ENCODE measurements around the gene CLCF1. TPM values are rescaled to one million over a fixed set of nuclear protein-coding genes. Genes with fewer than 3 reads are reported as not detected.

CLCF1 gene
- total and polyA plus RNA-seq, 10 of the 15 experiments (the other 5 are each of a cell fraction or from before 2014, with no cell fraction given) = 0.16 to 2.1 (median 0.63) TPM; not detected in 1

DNA sequence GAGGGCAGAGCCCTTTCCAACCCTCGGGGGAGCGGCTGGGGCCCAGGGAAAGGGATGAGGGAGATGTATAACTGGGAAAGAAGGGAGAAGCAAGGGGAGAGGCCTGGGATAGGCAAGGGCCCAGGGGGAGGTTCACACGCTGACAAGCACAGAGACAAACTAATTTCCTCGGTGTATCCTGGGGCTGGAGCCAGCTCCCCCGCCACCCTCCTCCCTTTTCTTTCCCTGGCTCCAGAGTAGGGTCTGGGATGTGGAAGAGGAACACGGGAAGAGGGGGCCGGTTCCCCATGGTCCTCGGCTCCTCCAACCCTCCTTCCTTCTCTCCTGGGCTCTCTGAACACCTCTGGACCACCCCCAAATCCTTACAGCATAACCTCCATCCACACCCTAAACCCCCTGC is 6.9 kb downstream of the CLCF1 start:
- Histone ChIP-seq H3K79me2 (ENCODE audit: control insufficient read depth, insufficient read depth, low read length) (no peaks in the 10 kb centered on the region), H3K4me2 (ENCODE audit: control insufficient read depth, insufficient read depth) (no peak overlapping the region)
- in situ Hi-C loops (cut with MboI) = no loop called here

More for the DNA sequence above, 6.9 kb downstream of the CLCF1 start:
- 69% methylated on average over 8 of the region's 8 CpGs for WGBS (ENCODE audit: insufficient coverage, insufficient replicate concordance, low lambda C conversion rate, missing lambda C conversion rate)
- no peak overlapping the region for H3K4me3 ChIP-seq
- H3K9me3 ChIP-seq (replicated peaks; ENCODE audit: control insufficient read depth, insufficient read depth, low read length) = no peaks in the 10 kb centered on the region
- FAIRE-seq (no peak), DNase-seq (ENCODE audit: low read depth, low spot score) (no peak), ATAC-seq (no peak)
- TF ChIP-seq CHD4 (IDR thresholded peaks at IDR 0.05) (no peak), CREM (IDR thresholded peaks at IDR 0.05; ENCODE audit: low read depth) (no peak)
- TF ChIP-seq, protein P1, sequence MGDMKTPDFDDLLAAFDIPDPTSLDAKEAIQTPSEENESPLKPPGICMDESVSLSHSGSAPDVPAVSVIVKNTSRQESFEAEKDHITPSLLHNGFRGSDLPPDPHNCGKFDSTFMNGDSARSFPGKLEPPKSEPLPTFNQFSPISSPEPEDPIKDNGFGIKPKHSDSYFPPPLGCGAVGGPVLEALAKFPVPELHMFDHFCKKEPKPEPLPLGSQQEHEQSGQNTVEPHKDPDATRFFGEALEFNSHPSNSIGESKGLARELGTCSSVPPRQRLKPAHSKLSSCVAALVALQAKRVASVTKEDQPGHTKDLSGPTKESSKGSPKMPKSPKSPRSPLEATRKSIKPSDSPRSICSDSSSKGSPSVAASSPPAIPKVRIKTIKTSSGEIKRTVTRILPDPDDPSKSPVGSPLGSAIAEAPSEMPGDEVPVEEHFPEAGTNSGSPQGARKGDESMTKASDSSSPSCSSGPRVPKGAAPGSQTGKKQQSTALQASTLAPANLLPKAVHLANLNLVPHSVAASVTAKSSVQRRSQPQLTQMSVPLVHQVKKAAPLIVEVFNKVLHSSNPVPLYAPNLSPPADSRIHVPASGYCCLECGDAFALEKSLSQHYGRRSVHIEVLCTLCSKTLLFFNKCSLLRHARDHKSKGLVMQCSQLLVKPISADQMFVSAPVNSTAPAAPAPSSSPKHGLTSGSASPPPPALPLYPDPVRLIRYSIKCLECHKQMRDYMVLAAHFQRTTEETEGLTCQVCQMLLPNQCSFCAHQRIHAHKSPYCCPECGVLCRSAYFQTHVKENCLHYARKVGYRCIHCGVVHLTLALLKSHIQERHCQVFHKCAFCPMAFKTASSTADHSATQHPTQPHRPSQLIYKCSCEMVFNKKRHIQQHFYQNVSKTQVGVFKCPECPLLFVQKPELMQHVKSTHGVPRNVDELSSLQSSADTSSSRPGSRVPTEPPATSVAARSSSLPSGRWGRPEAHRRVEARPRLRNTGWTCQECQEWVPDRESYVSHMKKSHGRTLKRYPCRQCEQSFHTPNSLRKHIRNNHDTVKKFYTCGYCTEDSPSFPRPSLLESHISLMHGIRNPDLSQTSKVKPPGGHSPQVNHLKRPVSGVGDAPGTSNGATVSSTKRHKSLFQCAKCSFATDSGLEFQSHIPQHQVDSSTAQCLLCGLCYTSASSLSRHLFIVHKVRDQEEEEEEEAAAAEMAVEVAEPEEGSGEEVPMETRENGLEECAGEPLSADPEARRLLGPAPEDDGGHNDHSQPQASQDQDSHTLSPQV (IDR thresholded peaks at IDR 0.05) = no peak
- H3K9ac ChIP-seq (ENCODE audit: control insufficient read depth, insufficient read depth, low read length) = no peak overlapping the region
- ChIA-PET SMC1A (ENCODE audit: uncharacterized antibody, unreplicated experiment) (no interaction called here), POLR2A (interaction anchor here (0.5 kb wide), 1 partner anchor 223 kb away, joined by 3 read pairs; no protein-coding TSS in a partner anchor), RAD21 (ENCODE audit: unreplicated experiment) (no interaction called here), CTCF (interaction anchor here (2.4 to 26.2 kb wide), 2 partner anchors 11 to 13 kb away, joined by 7 to 1301 read pairs; partner anchors contain the start of genes CLCF1 and RAD9A)
- peaks cover 8% of the 10 kb centered on the region; the same call in 1 of the 2 replicates for H4K20me1 ChIP-seq (ENCODE audit: control insufficient read depth, insufficient read depth)
- H3K27ac ChIP-seq (ENCODE audit: control insufficient read depth, insufficient read depth) = no peak overlapping the region
- no TSS peak for BruUV-seq (replicated peaks)
- intact Hi-C loops (cut with micrococcal nuclease; ENCODE audit: unreplicated experiment) = no loop called here
- no peak overlapping the region for H2AFZ ChIP-seq (ENCODE audit: control insufficient read depth, low read depth, low read length)
- peaks cover 1 to 4% of the 10 kb centered on the region in 2 experiments; a peak in 3 of 4 replicates for H3K27me3 ChIP-seq (replicated peaks in 1 of 2; ENCODE audit: control insufficient read depth in 2 of 2, insufficient read depth in 2 of 2, low read length in 1 of 2)
- H3K36me3 ChIP-seq (ENCODE audit: control insufficient read depth in 2 of 2, insufficient read depth in 2 of 2, low read length in 1 of 2) = no peaks in the 10 kb centered on the region
- H3K4me1 ChIP-seq (ENCODE audit: control insufficient read depth, insufficient read depth, low read length) = peaks cover 12% of the 10 kb centered on the region
